Neuronal stem cell (in vitro differentiated cells): ENCODE data around the gene TM2D3. TPM values are rescaled to one million over a fixed set of nuclear protein-coding genes. Genes with fewer than 3 reads are reported as not detected.
A peak's percentile ranks its signal among the peaks of the same experiment; 100 is the strongest.

ENCODE experiments used
- DNase-seq: peaks from one replicate; pipeline ENCODE4 v3.0.0-alpha.2; 2013; ENCODE audit warnings: low spot score
- H2AFZ ChIP-seq: one replicate; pipeline ENCODE4 v1.6.1; 2013; ENCODE audit warnings: mild to moderate bottlenecking, low read length, inconsistent platforms
- H2AK5ac ChIP-seq: 2 replicates; pipeline ENCODE4 v1.6.1; 2013; ENCODE audit warnings: low read depth, mild to moderate bottlenecking, inconsistent platforms, low read length, moderate library complexity, mixed read lengths
- H2BK120ac ChIP-seq: 2 replicates; pipeline ENCODE4 v1.6.1; 2013; ENCODE audit warnings: low read depth, mild to moderate bottlenecking, inconsistent platforms, low read length, moderate library complexity, mixed read lengths
- H2BK12ac ChIP-seq: one replicate; pipeline ENCODE4 v1.6.1; 2013; ENCODE audit warnings: low read length, inconsistent platforms
- H2BK15ac ChIP-seq: 2 replicates; pipeline ENCODE4 v1.6.1; 2013; ENCODE audit warnings: mild to moderate bottlenecking, low read length, inconsistent platforms, mixed read lengths
- H2BK5ac ChIP-seq: one replicate; pipeline ENCODE4 v1.6.1; 2013; ENCODE audit warnings: inconsistent platforms, mild to moderate bottlenecking, low read length, moderate library complexity
- H3K14ac ChIP-seq: one replicate; pipeline ENCODE4 v1.6.1; 2013; ENCODE audit warnings: low read length, inconsistent platforms
- H3K18ac ChIP-seq: 2 replicates; pipeline ENCODE4 v1.6.1; 2013; ENCODE audit warnings: low read length, inconsistent platforms
- H3K23ac ChIP-seq: 2 replicates; pipeline ENCODE4 v1.6.1; 2013; ENCODE audit warnings: low read depth, mild to moderate bottlenecking, mixed read lengths, low read length, inconsistent platforms; ENCODE audit not compliant: poor library complexity
- H3K27ac ChIP-seq: replicated peaks from 3 replicates; pipeline ENCODE4 v1.5.1; 2013; ENCODE audit warnings: low read length, inconsistent platforms
- H3K27me3 ChIP-seq, 3 experiments: 2 replicates each; pipeline ENCODE4 v1.6.1; 2013; ENCODE audit warnings: low read length in 3 of 3, mild to moderate bottlenecking in 2 of 3, inconsistent platforms in 1 of 3, low read depth in 1 of 3, mixed read lengths in 1 of 3, moderate library complexity in 1 of 3; ENCODE audit not compliant: control insufficient read depth in 3 of 3, insufficient read depth in 3 of 3
- H3K36me3 ChIP-seq, 2 donors: replicated peaks in 1 of 2; 2 replicates each; pipeline ENCODE4 v1.6.1; 2013; ENCODE audit warnings: low read length in 2 of 2; ENCODE audit not compliant: control insufficient read depth in 2 of 2, insufficient read depth in 2 of 2
- H3K4ac ChIP-seq: 2 replicates; pipeline ENCODE4 v1.6.1; 2013; ENCODE audit warnings: inconsistent platforms, mild to moderate bottlenecking, low read length, moderate library complexity
- H3K4me1 ChIP-seq, 2 donors: 1 replicate in 1 of 2; 2 replicates in 1 of 2; pipeline ENCODE4 v1.6.1; 2013; ENCODE audit warnings: low read length in 2 of 2, low read depth in 1 of 2; ENCODE audit not compliant: control insufficient read depth in 2 of 2, insufficient read depth in 1 of 2
- H3K4me2 ChIP-seq: one replicate; pipeline ENCODE4 v1.6.1; 2013; ENCODE audit warnings: mild to moderate bottlenecking, low read length, inconsistent platforms; ENCODE audit not compliant: insufficient read depth, poor library complexity, severe bottlenecking
- H3K4me3 ChIP-seq, 2 donors: 2 replicates each; pipeline ENCODE4 v1.5.1; 2013; ENCODE audit warnings: low read length in 2 of 2, mild to moderate bottlenecking in 2 of 2, inconsistent platforms in 1 of 2, moderate library complexity in 1 of 2
- H3K79me1 ChIP-seq: one replicate; pipeline ENCODE4 v1.6.1; 2013; ENCODE audit warnings: low read depth, mild to moderate bottlenecking, inconsistent platforms, low read length, moderate library complexity
- H3K9ac ChIP-seq: one replicate; pipeline ENCODE4 v1.6.1; 2013; ENCODE audit warnings: mild to moderate bottlenecking, low read depth, low read length, inconsistent platforms; ENCODE audit not compliant: poor library complexity
- H3K9me3 ChIP-seq, 2 donors: replicated peaks in 1 of 2; 2 replicates each; pipeline versions ENCODE3 to v1.6.1; 2013; ENCODE audit warnings: low read length in 2 of 2, mild to moderate bottlenecking in 2 of 2, inconsistent platforms in 1 of 2, low read depth in 1 of 2, mixed read lengths in 1 of 2, moderate library complexity in 1 of 2; ENCODE audit not compliant: control insufficient read depth in 2 of 2, insufficient read depth in 1 of 2
- H4K8ac ChIP-seq: one replicate; pipeline ENCODE4 v1.6.1; 2013; ENCODE audit warnings: low read depth, mild to moderate bottlenecking, inconsistent platforms, low read length, moderate library complexity
- H4K91ac ChIP-seq: one replicate; pipeline ENCODE4 v1.6.1; 2013; ENCODE audit warnings: low read length, low read depth, mild to moderate bottlenecking, inconsistent platforms; ENCODE audit not compliant: poor library complexity
- WGBS, 2 donors: extraction: QIAGEN DNeasy Blood & Tissue Kit; methylation state at CpG; one replicate each; pipeline ENCODE4 v1.1.7; 2013; ENCODE audit warnings: missing lambda C conversion rate in 2 of 2, mixed read lengths in 1 of 2; ENCODE audit not compliant: insufficient read length in 2 of 2, insufficient replicate concordance in 1 of 2; ENCODE audit errors: extremely low coverage in 2 of 2; 5-methylcytosine and 5-hydroxymethylcytosine counted together
- small RNA-seq: library from polyadenylated mRNA; stranded (forward); fragments of <200 nt; extraction: miRNeasy Mini kit (QIAGEN cat#:217004); gene quantifications from one replicate; pipeline ENCODE3, GENCODE V24; 2013; ENCODE audit not compliant: insufficient read depth

Gene TM2D3

DNA sequence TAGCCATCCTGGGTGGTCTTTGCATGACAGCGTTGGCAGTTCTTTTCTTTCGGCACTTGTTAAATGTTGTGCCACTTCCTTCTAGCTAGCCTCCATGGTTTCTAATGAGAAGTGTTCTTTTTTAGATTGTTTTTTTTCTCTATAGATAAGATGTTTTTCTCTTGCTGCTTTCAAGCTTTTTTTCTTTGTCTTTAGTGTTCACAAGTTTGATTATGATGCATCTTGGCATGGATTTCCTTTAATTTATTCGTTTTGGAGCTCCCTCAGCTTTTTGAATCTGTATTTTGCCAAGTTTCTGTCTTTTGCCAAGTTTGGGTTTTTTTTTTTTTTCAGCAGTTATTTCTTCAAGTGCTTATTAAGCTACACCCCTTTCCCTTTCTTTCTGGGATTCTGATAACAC lies 53.1 kb downstream of the TM2D3 start:
- no peak overlapping the region for H3K27ac ChIP-seq
- H2AFZ ChIP-seq: peak overlapping the region; percentile 30
- H3K14ac ChIP-seq: no peak overlapping the region
- no peak overlapping the region for H2BK120ac ChIP-seq
- H3K9me3 ChIP-seq: peaks cover 0 to 8% of the 10 kb centered on the region in 2 donors
- no peak overlapping the region for H2BK15ac ChIP-seq
- DNase-seq: no peak
- no peaks in the 10 kb centered on the region for H3K27me3 ChIP-seq
- H3K4me2 ChIP-seq: no peak overlapping the region
- no peaks in the 10 kb centered on the region for H3K79me1 ChIP-seq
- no peak overlapping the region for H4K91ac ChIP-seq
- no peak overlapping the region for H3K9ac ChIP-seq
- no peak overlapping the region for H2BK12ac ChIP-seq
- H2AK5ac ChIP-seq: no peak overlapping the region
- H3K4me3 ChIP-seq: no peak overlapping the region
- H3K4me1 ChIP-seq: peaks cover 5% of the 10 kb centered on the region in 2 donors
- no peak overlapping the region for H3K23ac ChIP-seq
- H4K8ac ChIP-seq: no peak overlapping the region
- H3K18ac ChIP-seq: no peak overlapping the region
- H3K4ac ChIP-seq: no peak overlapping the region
- no CpG with 5 or more reads among the region's 3 CpGs for WGBS, 2 donors
- no peaks in the 10 kb centered on the region for H3K36me3 ChIP-seq
- no peak overlapping the region for H2BK5ac ChIP-seq

DNA sequence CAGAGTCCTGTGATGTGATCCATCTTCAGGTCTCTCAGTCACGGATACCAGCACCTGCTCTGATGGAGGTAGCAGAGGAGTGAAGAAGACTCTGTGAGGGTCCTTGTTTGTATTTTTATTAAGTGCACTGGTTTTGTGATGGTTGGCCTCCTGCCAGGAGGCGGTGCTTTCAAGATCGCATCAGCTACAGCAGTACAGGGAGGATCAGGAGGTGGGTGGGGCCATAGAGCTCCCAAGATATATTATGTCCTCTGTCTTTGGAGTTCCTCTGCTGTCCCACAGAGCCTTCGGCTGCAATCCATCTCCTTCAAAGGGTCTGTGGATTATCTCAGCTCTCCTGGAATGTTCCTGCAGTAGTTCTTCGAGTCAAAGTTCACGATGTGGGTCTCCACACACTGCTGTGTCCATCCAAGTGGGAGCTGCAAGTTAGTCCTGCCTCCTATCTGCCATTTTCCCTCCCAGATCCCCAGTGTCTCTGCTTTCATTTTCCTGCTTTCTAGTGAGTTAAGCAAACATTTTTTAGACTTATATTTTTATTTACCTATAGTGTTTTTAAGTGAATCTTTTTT lies 54.7 kb downstream of the TM2D3 start:
- no peak overlapping the region for H3K14ac ChIP-seq
- no peak overlapping the region for H2BK12ac ChIP-seq
- no peak overlapping the region for H3K18ac ChIP-seq
- H2BK15ac ChIP-seq: no peak overlapping the region
- no peak overlapping the region for H4K8ac ChIP-seq
- H3K4me2 ChIP-seq: no peak overlapping the region
- WGBS, 2 donors: no CpG with 5 or more reads among the region's 6 CpGs
- H3K79me1 ChIP-seq: no peaks in the 10 kb centered on the region
- H3K9ac ChIP-seq: no peak overlapping the region
- DNase-seq: no peak
- H2AK5ac ChIP-seq: no peak overlapping the region
- H3K4ac ChIP-seq: no peak overlapping the region
- no peak overlapping the region for H2BK5ac ChIP-seq
- H2AFZ ChIP-seq: peak overlapping the region; percentile 54
- no peak overlapping the region for H4K91ac ChIP-seq
- H3K36me3 ChIP-seq: no peaks in the 10 kb centered on the region
- peaks cover 5% of the 10 kb centered on the region in 2 donors for H3K4me1 ChIP-seq
- no peak overlapping the region for H3K23ac ChIP-seq
- no peaks in the 10 kb centered on the region for H3K27me3 ChIP-seq
- H3K27ac ChIP-seq: no peak overlapping the region
- H3K4me3 ChIP-seq: no peak overlapping the region
- H3K9me3 ChIP-seq: peaks cover 0 to 8% of the 10 kb centered on the region in 2 donors
- H2BK120ac ChIP-seq: no peak overlapping the region

DNA sequence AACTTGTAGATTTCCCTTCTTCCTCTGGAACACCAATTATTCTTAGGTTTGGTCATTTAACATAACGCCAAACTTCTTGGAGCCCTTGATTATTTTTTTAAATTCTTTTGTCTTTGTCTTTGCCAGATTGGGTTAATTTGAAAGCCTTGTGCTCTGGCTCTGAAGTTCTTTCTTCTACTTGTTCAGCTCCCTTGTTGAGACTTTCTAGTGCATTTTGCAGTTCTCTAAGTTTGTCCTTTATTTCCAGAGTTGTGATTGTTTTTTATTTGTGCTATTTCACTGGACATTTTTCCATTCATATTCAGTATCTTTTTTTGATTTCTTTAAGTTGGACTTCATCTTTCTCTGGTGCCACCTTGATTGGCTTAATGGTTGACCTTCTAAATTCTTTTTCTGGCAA lies 55.5 kb downstream of the TM2D3 start:
- Histone ChIP-seq H3K4me1 (peaks cover 5% of the 10 kb centered on the region in 2 donors), H4K91ac (no peak overlapping the region), H4K8ac (no peak overlapping the region), H2AK5ac (no peak overlapping the region), H2BK120ac (no peak overlapping the region), H3K27ac (no peak overlapping the region), H2BK15ac (no peak overlapping the region), H3K23ac (no peak overlapping the region), H3K9ac (no peak overlapping the region), H2AFZ (no peak overlapping the region), H3K9me3 (peaks cover 0 to 8% of the 10 kb centered on the region in 2 donors), H3K36me3 (no peaks in the 10 kb centered on the region), H3K4ac (no peak overlapping the region), H3K27me3 (no peaks in the 10 kb centered on the region), H3K4me2 (no peak overlapping the region), H2BK12ac (no peak overlapping the region), H2BK5ac (no peak overlapping the region), H3K18ac (no peak overlapping the region), H3K14ac (no peak overlapping the region), H3K79me1 (no peaks in the 10 kb centered on the region), H3K4me3 (no peak overlapping the region)
- no peak for DNase-seq
- no CpG with 5 or more reads among the region's 1 CpG for WGBS, 2 donors

Small RNA genes within 50 kb of the gene (small RNA-seq; reads per million reads assigned to genes)
- not detected for gene RNU6-807P
